Esophagus muscularis mucosa (tissue), 4 donors: ENCODE measurements around the gene MICAL3.

Experiments
- CTCF ChIP-seq, 3 experiments: fragments of 200-600 bp in 2 of 3; fragments of 450-650 bp in 1 of 3; sonication (generic) in 2 of 3; IDR thresholded peaks; one replicate each; pipeline ENCODE4 v1.5.1; 2017 to 2019; ENCODE audit warnings: antibody characterized with exemption in 3 of 3, mild to moderate bottlenecking in 2 of 3, moderate library complexity in 1 of 3
- EP300 ChIP-seq: sonication (generic); formaldehyde crosslinking; IDR thresholded peaks from one replicate; pipeline ENCODE4 v1.6.1; 2017; ENCODE audit warnings: antibody characterized with exemption
- POLR2A ChIP-seq: fragments of 450-650 bp; IDR thresholded peaks from one replicate; pipeline ENCODE4 v1.6.1; 2017; ENCODE audit warnings: antibody characterized with exemption, moderate library complexity, mild to moderate bottlenecking, low read depth

GRCh38 chr22:17874231-17874905 is 150.0 kb downstream of the MICAL3 start:
- TF ChIP-seq EP300 (no peak), CTCF (IDR thresholded peaks at IDR 0.05) (no peak), POLR2A (no peak)
